ENCODE results near the gene MRPL32. TPM values are rescaled to one million over a fixed set of nuclear protein-coding genes. Genes with fewer than 3 reads are reported as not detected.

Gene MRPL32
- total RNA-seq, 1 experiment from 2014 or later = 47.5 TPM

GRCh38 chr7:42924223-42924838 lies 7.8 kb upstream of the MRPL32 start:
- BruUV-seq (replicated peaks) = no TSS peak
- Histone ChIP-seq H3K4me3 (replicated peaks in 1 of 2; ENCODE audit: low read depth in 1 of 2, low read length in 2 of 2) (no peak overlapping the region), H3K9ac (ENCODE audit: low read length) (no peak overlapping the region), H3K4me1 (ENCODE audit: control insufficient read depth in 1 of 2, insufficient read depth in 2 of 2, low read length in 2 of 2) (peaks cover 0 to 4% of the 10 kb centered on the region in 2 experiments; a peak in 1 of 4 replicates), H3K27ac (ENCODE audit: low read depth, low read length) (no peak overlapping the region), H3K9me3 (ENCODE audit: control insufficient read depth in 1 of 2, insufficient read depth in 1 of 2, low read depth in 1 of 2, low read length in 2 of 2) (no peaks in the 10 kb centered on the region), H4K20me1 (ENCODE audit: insufficient read depth) (peaks cover 26% of the 10 kb centered on the region), H3K27me3 (ENCODE audit: insufficient read depth, low read length) (no peaks in the 10 kb centered on the region), H3K79me2 (ENCODE audit: insufficient read depth, low read length) (peaks cover 80% of the 10 kb centered on the region), H3K4me2 (ENCODE audit: low read length) (no peak overlapping the region), H3K9me2 (ENCODE audit: insufficient read depth) (no peaks in the 10 kb centered on the region), H2AFZ (ENCODE audit: low read depth, low read length, poor library complexity, severe bottlenecking) (no peak overlapping the region), H3K36me3 (ENCODE audit: control insufficient read depth in 1 of 2, insufficient read depth in 2 of 2, low read length in 2 of 2) (peaks cover 61 to 75% of the 10 kb centered on the region in 2 experiments)
- no peak for DNase-seq (ENCODE audit: low read depth, low spot score)
- CTCF ChIA-PET = interaction anchor here (0.7 kb wide), 1 partner anchor 795 kb away, joined by 3 read pairs; no protein-coding TSS in a partner anchor
- RAD21 ChIA-PET (ENCODE audit: low non-redundant PET in 1 of 2, low total read pairs in 2 of 2, uncharacterized antibody in 2 of 2, unreplicated experiment in 2 of 2) = no interaction called here
- ATAC-seq = no peak
- intact Hi-C loops (cut with micrococcal nuclease) = no loop called here
- no peak for TF ChIP-seq FOSL1 (IDR thresholded peaks at IDR 0.05; ENCODE audit: low read depth)
- TF ChIP-seq CEBPB (IDR thresholded peaks at IDR 0.05; ENCODE audit: low read depth) = no peak
- no peak for TF ChIP-seq ATF3 (IDR thresholded peaks at IDR 0.05)
- TF ChIP-seq, protein P1, sequence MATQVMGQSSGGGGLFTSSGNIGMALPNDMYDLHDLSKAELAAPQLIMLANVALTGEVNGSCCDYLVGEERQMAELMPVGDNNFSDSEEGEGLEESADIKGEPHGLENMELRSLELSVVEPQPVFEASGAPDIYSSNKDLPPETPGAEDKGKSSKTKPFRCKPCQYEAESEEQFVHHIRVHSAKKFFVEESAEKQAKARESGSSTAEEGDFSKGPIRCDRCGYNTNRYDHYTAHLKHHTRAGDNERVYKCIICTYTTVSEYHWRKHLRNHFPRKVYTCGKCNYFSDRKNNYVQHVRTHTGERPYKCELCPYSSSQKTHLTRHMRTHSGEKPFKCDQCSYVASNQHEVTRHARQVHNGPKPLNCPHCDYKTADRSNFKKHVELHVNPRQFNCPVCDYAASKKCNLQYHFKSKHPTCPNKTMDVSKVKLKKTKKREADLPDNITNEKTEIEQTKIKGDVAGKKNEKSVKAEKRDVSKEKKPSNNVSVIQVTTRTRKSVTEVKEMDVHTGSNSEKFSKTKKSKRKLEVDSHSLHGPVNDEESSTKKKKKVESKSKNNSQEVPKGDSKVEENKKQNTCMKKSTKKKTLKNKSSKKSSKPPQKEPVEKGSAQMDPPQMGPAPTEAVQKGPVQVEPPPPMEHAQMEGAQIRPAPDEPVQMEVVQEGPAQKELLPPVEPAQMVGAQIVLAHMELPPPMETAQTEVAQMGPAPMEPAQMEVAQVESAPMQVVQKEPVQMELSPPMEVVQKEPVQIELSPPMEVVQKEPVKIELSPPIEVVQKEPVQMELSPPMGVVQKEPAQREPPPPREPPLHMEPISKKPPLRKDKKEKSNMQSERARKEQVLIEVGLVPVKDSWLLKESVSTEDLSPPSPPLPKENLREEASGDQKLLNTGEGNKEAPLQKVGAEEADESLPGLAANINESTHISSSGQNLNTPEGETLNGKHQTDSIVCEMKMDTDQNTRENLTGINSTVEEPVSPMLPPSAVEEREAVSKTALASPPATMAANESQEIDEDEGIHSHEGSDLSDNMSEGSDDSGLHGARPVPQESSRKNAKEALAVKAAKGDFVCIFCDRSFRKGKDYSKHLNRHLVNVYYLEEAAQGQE (IDR thresholded peaks at IDR 0.05; ENCODE audit: low read depth) = no peak
- no peak for TF ChIP-seq ZNF274 (IDR thresholded peaks at IDR 0.05; ENCODE audit: low read depth, low read length)
- TF ChIP-seq POLR2A (IDR thresholded peaks at IDR 0.05; ENCODE audit: borderline replicate concordance, extremely low read depth, insufficient read depth, insufficient read length) = no peak
- TF ChIP-seq ZBTB33 (IDR thresholded peaks at IDR 0.05; ENCODE audit: extremely low read depth, insufficient replicate concordance, low read length) = no peak
- no peak for TF ChIP-seq SRF (IDR thresholded peaks at IDR 0.05; ENCODE audit: low read depth)
- TF ChIP-seq EGR1 (IDR thresholded peaks at IDR 0.05; ENCODE audit: low read depth) = no peak
- TF ChIP-seq POLR2AphosphoS5 (IDR thresholded peaks at IDR 0.05; ENCODE audit: low read depth, low read length) = no peak
- no peak for TF ChIP-seq TCF7L2 (IDR thresholded peaks at IDR 0.05; ENCODE audit: borderline replicate concordance, extremely low read depth, insufficient read depth, insufficient read length)
- TF ChIP-seq JUND (IDR thresholded peaks at IDR 0.05) = no peak
- TF ChIP-seq YY1 (IDR thresholded peaks at IDR 0.05; ENCODE audit: extremely low read depth, insufficient replicate concordance, low read depth, low read length) = no peak
- TF ChIP-seq ZFX (IDR thresholded peaks at IDR 0.05) = no peak
- TF ChIP-seq EZH2 (IDR thresholded peaks at IDR 0.05) = no peak
- TF ChIP-seq CTCF (IDR thresholded peaks at IDR 0.05 in 2 of 3, conservative IDR thresholded peaks at IDR 0.05 in 1 of 3; ENCODE audit: borderline replicate concordance in 1 of 3, insufficient read depth in 1 of 3, low read depth in 2 of 3, low read length in 2 of 3) = no peak
- POLR2A ChIA-PET = interaction anchor here (0.6 to 1.3 kb wide), 2 partner anchors 8 to 9 kb away, joined by 3 to 5 read pairs; partner anchors contain the start of genes MRPL32 and PSMA2

Measured in HCT116 (cell line).